TTC549 (cell line): ENCODE measurements around the gene PTPRN2.

ENCODE experiments used
- FAIRE-seq: peaks from 2 replicates; lab custom pipeline; 2012; peaks lifted over from hg19 to GRCh38; lab: Jason Lieb, UNC

The PTPRN2 gene

GRCh38 chr7:158247758-158248487 is 339.7 kb downstream of the PTPRN2 start:
- no peak for FAIRE-seq

DNA sequence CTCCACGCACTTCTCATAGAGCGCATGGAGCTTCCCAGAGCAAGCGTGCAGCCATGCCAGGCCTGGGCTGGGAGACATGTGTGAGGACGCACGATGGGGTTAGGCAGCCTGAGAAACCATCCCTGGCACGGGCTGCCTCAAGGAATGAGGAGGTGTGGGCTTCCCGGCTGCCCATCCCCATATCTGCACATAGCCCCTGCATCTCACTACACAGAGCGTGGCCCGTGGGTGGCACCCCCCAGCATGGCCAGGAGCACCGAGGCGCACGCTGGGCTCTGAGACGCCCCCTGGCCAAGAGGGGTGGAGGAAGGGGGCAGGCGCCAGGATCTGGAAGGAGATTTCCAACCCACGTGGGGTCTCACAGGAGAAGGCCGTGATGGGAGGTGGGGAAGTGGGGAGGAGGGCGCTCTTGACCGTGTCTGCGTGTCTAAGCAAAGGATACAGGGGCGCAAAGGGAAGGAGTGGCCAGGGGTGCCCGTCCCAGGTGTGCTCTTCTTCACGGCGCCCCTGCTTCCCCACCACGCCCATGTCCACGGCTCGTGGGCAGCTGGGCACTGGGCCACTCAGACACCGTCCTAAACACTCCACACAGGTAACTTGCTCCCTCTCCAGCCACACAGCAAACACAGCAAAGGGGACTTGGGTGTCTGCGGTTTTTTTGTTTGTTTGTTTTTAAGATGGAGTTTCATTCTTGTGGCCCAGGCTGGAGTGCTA is 340.5 kb downstream of the PTPRN2 start:
- no peak for FAIRE-seq

- no peak for FAIRE-seq
Observed at GRCh38 chr7:158246272-158246959, 341.2 kb downstream of the PTPRN2 start.

DNA sequence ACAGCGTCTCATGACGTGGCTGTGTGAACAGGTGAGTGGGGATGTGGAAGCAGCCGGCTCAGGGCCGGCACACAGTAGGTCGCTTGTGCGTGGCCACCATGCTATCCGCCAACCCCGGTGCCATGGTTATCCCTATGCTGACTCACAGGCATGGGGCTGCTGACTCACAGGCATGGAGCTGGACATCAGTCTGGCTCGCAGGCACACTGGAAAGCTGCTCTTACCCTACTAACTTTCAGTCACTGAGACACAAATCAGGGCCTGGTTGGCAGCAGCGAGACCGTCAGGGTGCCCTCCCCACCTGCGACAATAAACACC is 341.9 kb downstream of the PTPRN2 start:
- FAIRE-seq, result no peak

- FAIRE-seq, result no peak
Observed at GRCh38 chr7:158244873-158245723, 342.5 kb downstream of the PTPRN2 start.

DNA sequence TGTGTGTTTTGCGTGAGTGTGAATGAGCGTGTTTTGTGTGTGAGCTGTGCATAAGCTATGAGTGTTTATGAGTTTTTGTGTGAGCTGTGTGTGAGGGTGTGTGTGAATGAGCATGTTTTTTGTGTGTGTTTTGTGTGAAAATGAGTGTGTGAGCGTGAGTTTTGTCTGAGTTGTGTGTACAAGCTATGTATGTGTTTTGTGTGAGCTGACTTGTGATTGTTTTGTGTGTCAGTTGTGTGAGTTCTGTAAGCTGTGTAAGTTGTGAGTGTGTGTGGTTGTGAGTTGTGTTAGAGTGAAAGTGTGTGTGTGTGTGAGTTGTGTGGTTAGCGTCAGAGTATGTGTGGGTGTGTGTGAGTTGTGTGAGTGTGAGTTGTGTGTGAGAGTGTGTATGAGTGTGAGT is 343.2 kb downstream of the PTPRN2 start:
- FAIRE-seq, result no peak

DNA sequence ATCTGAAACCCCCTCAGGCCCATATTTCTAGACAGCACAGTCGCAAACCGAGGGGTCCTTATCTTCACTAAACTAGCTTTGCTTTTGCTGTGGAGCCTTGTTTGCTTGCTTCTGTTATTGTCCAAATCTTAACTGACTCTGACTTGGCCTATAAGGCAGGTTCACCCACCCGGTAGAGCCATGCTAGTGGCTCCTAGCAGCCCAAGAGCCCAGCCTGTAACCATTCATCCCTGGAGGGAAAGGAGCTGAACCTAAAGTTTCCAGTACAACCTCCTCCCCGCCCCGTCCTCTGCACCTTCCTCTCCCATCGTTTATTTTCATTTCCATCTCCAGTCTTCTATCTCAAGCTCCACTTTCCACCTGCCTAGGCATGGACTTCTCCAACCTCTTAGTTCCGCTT is 345.7 kb downstream of the PTPRN2 start:
- FAIRE-seq, result no peak

- no peak for FAIRE-seq
Observed at GRCh38 chr7:158240801-158241200, 346.8 kb downstream of the PTPRN2 start.

- FAIRE-seq, result no peak
Observed at GRCh38 chr7:158239290-158239981, 348.2 kb downstream of the PTPRN2 start.

- no peak for FAIRE-seq
Observed at GRCh38 chr7:158238616-158239289, 348.9 kb downstream of the PTPRN2 start.

- no peak for FAIRE-seq
Observed at GRCh38 chr7:158237672-158238335, 349.8 kb downstream of the PTPRN2 start.

DNA sequence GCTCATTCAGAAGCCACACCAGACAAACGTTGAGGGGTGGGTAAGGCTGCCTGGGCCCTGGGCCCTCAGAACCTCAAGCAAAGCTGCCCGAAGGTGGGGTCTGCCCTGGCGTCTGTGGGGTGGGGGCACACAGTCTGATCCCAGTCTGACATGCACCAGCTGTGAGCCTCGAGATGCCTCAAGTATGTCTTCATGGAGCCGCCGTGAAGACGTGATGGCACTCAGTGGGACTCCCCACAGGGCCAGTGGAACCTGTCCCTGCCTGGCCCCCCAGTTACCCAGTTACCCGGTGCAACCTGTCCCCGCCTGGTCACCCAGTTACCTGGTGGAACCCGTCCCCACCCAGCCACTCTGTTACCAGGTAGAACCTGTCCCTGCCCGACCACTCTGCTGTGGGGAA is 351.2 kb downstream of the PTPRN2 start:
- no peak for FAIRE-seq

GRCh38 chr7:158235862-158236261 is 351.8 kb downstream of the PTPRN2 start:
- FAIRE-seq, result no peak

- no peak for FAIRE-seq
Observed at GRCh38 chr7:158229945-158230344, 357.7 kb downstream of the PTPRN2 start.

GRCh38 chr7:158228986-158229385 is 358.6 kb downstream of the PTPRN2 start:
- no peak for FAIRE-seq

DNA sequence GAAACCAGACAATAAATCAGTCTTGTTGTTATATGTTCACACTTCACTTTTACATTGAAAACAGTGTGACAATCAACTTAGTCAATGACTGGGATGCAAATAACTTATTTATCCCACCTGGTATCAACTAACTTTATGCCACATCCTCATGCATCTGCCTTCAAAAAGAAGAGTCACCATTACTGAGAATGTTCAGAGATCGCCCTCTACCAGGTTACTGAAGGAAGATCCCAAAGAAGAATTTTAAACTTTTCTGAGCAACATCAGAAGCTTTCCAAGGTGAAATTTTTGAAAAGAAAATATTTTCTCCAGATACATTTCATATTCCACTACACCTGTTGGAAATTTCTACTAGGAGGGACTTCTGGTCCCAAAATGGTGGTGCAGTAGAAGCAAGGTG is 359.5 kb downstream of the PTPRN2 start:
- no peak for FAIRE-seq

DNA sequence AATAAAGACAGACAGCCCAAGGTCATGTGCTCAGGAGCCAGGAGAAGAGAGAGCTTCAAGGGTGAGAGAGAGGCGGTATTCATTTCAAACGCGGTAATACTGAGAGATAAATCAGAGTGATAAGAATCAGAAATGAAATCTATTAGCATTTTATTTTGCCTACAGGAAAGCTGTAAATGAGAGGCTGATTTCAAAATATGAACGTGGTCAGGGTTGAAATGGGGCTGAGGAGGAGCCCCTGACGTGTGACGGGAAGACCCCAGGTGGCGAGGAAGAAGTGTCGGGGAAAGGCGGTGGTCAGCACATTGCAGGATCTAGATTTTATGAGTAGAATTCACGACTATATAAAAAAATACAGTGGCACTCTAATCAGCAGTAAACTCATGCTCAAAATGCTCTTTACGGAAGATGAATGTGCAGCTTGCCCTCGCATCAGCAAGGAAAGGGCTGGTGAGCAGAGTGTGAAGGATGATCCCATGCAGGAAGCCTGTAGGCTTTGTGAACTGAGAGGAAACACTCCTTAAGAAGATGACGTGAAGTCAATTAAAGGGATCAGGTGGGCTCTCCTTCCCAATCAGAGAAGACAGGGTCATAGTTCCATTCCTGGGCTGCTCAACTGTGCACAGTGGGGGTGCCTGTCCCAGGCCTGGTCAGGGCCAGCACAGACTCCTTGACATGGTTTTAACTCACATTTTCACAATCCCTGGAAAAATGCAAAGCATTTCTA is 360.2 kb downstream of the PTPRN2 start:
- FAIRE-seq, result no peak

DNA sequence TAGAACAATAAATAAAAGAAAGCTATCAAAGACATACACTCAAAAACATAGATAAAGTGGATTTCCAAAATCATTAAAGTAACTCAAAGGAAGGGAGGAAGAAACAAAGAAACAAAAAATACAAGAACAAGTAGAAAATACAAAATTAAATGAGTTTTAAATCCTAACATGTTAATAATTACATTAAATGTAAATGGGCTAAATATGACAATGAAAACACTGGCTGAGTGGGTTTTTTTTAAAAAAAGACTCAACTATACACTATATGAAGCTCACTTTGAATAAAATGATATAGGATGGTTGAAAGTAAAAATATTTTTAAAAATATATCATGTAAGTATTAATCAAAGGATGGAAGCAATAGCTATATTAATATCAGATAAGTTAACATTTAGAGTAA is 371.4 kb downstream of the PTPRN2 start:
- FAIRE-seq, result no peak

DNA sequence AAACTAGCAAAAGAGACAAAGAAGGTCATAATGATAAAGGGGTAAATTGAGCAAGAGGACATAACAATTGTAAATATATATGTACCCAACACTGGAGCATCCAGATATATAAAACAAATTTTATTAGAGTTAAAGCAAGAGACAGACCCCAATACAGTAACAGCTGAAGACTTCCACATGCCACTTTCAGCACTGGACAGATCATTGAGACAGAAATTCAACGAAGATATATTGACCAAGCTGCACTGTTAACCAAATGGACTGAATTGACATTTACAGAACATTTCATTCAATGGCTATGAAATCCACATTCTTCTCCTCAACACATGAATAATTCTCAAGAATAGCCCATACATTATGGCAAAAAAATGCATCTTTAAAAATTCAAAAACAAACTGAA is 378.2 kb downstream of the PTPRN2 start:
- no peak for FAIRE-seq

DNA sequence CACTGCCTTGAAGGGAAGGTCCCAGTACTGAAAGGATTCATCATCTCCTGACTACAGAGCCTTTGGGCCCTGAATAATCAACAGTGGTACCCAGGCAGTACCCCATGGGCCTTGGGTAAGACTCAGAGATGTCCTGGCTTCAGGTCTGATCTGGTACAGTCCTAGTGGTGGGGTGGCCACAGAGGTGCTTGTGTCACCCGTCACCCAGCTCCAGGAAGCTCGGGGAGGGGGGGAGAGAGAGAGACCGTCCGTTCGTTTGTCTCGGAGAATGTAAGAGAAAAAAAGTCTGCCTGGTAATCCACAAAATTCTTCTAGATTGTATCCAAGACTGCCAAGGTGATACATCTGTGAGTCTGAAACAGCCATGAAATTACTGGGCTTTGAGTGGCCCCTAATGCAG is 381.3 kb downstream of the PTPRN2 start:
- no peak for FAIRE-seq
